Motor neuron (in vitro differentiated cells): ENCODE results near the gene TKTL1. TPM values are rescaled to one million over a fixed set of nuclear protein-coding genes. Genes with fewer than 3 reads are reported as not detected.
A peak's percentile ranks its signal among the peaks of the same experiment; 100 is the strongest.
"Not testable (repeated sequence)": the region's sequence is repeated elsewhere in the genome, so short reads cannot be mapped to it uniquely, and the experiment has no call there.

Source experiments
- ATAC-seq, 8 experiments: fragments of 200-7000 bp; cut with Tn5 transposase; replicated peaks in 6 of 8; 2 replicates each; pipeline ENCODE4 v1.8.0; 2021; ENCODE audit warnings: mild to moderate bottlenecking in 8 of 8, moderate library complexity in 8 of 8
- H3K27ac ChIP-seq, 2 donors: fragments of 250-450 bp; sonication (Bioruptor Pico); 2 replicates each; pipeline ENCODE4 v1.9.0; 2021; ENCODE audit warnings: antibody characterized with exemption in 2 of 2, mild to moderate bottlenecking in 2 of 2, moderate library complexity in 1 of 2
- H3K4me1 ChIP-seq, 2 donors: fragments of 250-450 bp; sonication (Bioruptor Pico); replicated peaks in 1 of 2; 2 replicates each; pipeline ENCODE4 v1.6.1; 2021; ENCODE audit warnings: antibody characterized with exemption in 2 of 2, mild to moderate bottlenecking in 2 of 2, moderate library complexity in 1 of 2
- H3K4me3 ChIP-seq, 5 donors: fragments of 250-450 bp; sonication (Bioruptor Pico); 2 replicates each; pipeline ENCODE4 v1.9.0; 2021; ENCODE audit warnings: antibody characterized with exemption in 5 of 5, mild to moderate bottlenecking in 5 of 5, moderate library complexity in 4 of 5
- WGBS, 10 experiments: fragments of 450-650 bp; shearing (Covaris generic); methylation state at CpG; one replicate each; pipeline ENCODE4 v1.0.0; 2022; 5-methylcytosine and 5-hydroxymethylcytosine counted together
- in situ Hi-C, 9 experiments: fragments of 400-800 bp; cut with MboI; loops; one replicate each; pipeline ENCODE4 v1.15.0; 2021; ENCODE audit warnings: low sequenced_read_pairs in 9 of 9, low pct_unique_long_range_greater_than_20kb in 2 of 9; ENCODE audit not compliant: unreplicated experiment in 9 of 9
- total RNA-seq, 8 experiments: library from RNA; unstranded; fragments of 300-600 nt; gene quantifications; 2 replicates each; pipeline versions ENCODE4 v1.2.3 to v1.2.4, GENCODE V29; 2022

Gene TKTL1
- total RNA-seq, 8 experiments from 2014 or later, result 1.2 to 13.5 (median 7.5) TPM; not detected in 3

GRCh38 chrX:154298312-154298711 lies 2.7 kb downstream of the TKTL1 start:
- in situ Hi-C loops, result no loop called here
- no peak for ATAC-seq
- Histone ChIP-seq H3K27ac (no peak overlapping the region), H3K4me3 (no peak overlapping the region), H3K4me1 (no peaks in the 10 kb centered on the region)
- 48 to 68% methylated on average over 2 to 7 of the region's 7 CpGs; no CpG with 5 or more reads in 8 of the 10 experiments for WGBS, 10 experiments

GRCh38 chrX:154300816-154301215 lies 5.2 kb downstream of the TKTL1 start:
- no peak overlapping the region for H3K4me3 ChIP-seq
- peaks cover 8 to 9% of the 10 kb centered on the region in 2 donors for H3K4me1 ChIP-seq
- 0 to 100% (median 80%) methylated on average over 1 to 5 of the region's 8 CpGs; no CpG with 5 or more reads in 5 of the 10 experiments for WGBS, 10 experiments
- in situ Hi-C loops, result no loop called here
- no peak overlapping the region for H3K27ac ChIP-seq
- ATAC-seq, result no peak

- 43 to 96% (median 73%) methylated on average over 1 to 7 of the region's 7 CpGs; no CpG with 5 or more reads in 4 of the 10 experiments for WGBS, 10 experiments
- H3K4me3 ChIP-seq, in situ Hi-C loops, ATAC-seq, H3K4me1 ChIP-seq, H3K27ac ChIP-seq: not testable (repeated sequence)
These were observed 7.4 kb downstream of the TKTL1 start for GRCh38 chrX:154302998-154303397.

- Histone ChIP-seq H3K27ac (no peak overlapping the region), H3K4me1 (peaks cover 8 to 9% of the 10 kb centered on the region in 2 donors), H3K4me3 (no peak overlapping the region)
- ATAC-seq, result no peak
- 27 to 83% (median 81%) methylated on average over 1 to 4 of the region's 8 CpGs; no CpG with 5 or more reads in 6 of the 10 experiments for WGBS, 10 experiments
- in situ Hi-C loops, result no loop called here
These were observed 7.9 kb downstream of the TKTL1 start for GRCh38 chrX:154303476-154303875.

GRCh38 chrX:154304846-154305245 lies 9.3 kb downstream of the TKTL1 start:
- Histone ChIP-seq H3K4me3 (no peak overlapping the region), H3K4me1 (peaks cover 8 to 9% of the 10 kb centered on the region in 2 donors), H3K27ac (peak overlapping the region in 1 of 2 donors; percentile 55)
- WGBS, 10 experiments, result 13 to 100% methylated on average over 1 to 3 of the region's 10 CpGs; no CpG with 5 or more reads in 8 of the 10 experiments
- ATAC-seq, result peak in 5 of 8 experiments; percentile 31 to 59 (median 43)
- in situ Hi-C loops, result no loop called here

- 39 to 67% (median 40%) methylated on average over 1 to 3 of the region's 11 CpGs; no CpG with 5 or more reads in 7 of the 10 experiments for WGBS, 10 experiments
- in situ Hi-C loops, result no loop called here
- ATAC-seq, result no peak
- Histone ChIP-seq H3K4me3 (no peak overlapping the region), H3K4me1 (peaks cover 8 to 9% of the 10 kb centered on the region in 2 donors), H3K27ac (no peak overlapping the region)
These were observed 10.1 kb downstream of the TKTL1 start for GRCh38 chrX:154305541-154306205.

- H3K4me3 ChIP-seq, result no peak overlapping the region
- no peak for ATAC-seq
- H3K4me1 ChIP-seq, result peaks cover 8 to 9% of the 10 kb centered on the region in 2 donors
- in situ Hi-C loops, result no loop called here
- WGBS, 10 experiments, result 75 to 93% (median 83%) methylated on average over 3 to 4 of the region's 6 CpGs; no CpG with 5 or more reads in 7 of the 10 experiments
- no peak overlapping the region for H3K27ac ChIP-seq
These were observed 11.6 kb downstream of the TKTL1 start for GRCh38 chrX:154307202-154307601.

- WGBS, 10 experiments, result 11 to 33% (median 30%) methylated on average over 1 to 3 of the region's 9 CpGs; no CpG with 5 or more reads in 7 of the 10 experiments
- peaks cover 8 to 16% of the 10 kb centered on the region in 2 donors for H3K4me1 ChIP-seq
- H3K27ac ChIP-seq, result no peak overlapping the region
- ATAC-seq, result peak in 3 of 8 experiments; percentile 27 to 66 (median 54)
- in situ Hi-C loops, result no loop called here
- no peak overlapping the region for H3K4me3 ChIP-seq
These were observed 12.7 kb downstream of the TKTL1 start for GRCh38 chrX:154308108-154308946.

- 40 to 100% (median 75%) methylated on average over 1 to 5 of the region's 16 CpGs; no CpG with 5 or more reads in 6 of the 10 experiments for WGBS, 10 experiments
- ATAC-seq, result no peak
- H3K4me1 ChIP-seq, result peaks cover 8 to 17% of the 10 kb centered on the region in 2 donors
- H3K27ac ChIP-seq, result no peak overlapping the region
- in situ Hi-C loops, result no loop called here
- H3K4me3 ChIP-seq, result no peak overlapping the region
These were observed 13.6 kb downstream of the TKTL1 start for GRCh38 chrX:154309041-154309775.

GRCh38 chrX:154310616-154311536 lies 15.3 kb downstream of the TKTL1 start:
- H3K27ac ChIP-seq, result no peak overlapping the region
- peak in 5 of 8 experiments; percentile 82 to 97 (median 86) for ATAC-seq
- peaks cover 0 to 8% of the 10 kb centered on the region in 2 donors for H3K4me1 ChIP-seq
- H3K4me3 ChIP-seq, result no peak overlapping the region
- in situ Hi-C loops, result no loop called here
- 43 to 90% (median 81%) methylated on average over 2 to 13 of the region's 19 CpGs; no CpG with 5 or more reads in 6 of the 10 experiments for WGBS, 10 experiments

GRCh38 chrX:154312116-154312515 lies 16.5 kb downstream of the TKTL1 start:
- in situ Hi-C loops, result no loop called here
- H3K27ac ChIP-seq, result no peak overlapping the region
- 73 to 100% (median 92%) methylated on average over 1 to 5 of the region's 7 CpGs; no CpG with 5 or more reads in 5 of the 10 experiments for WGBS, 10 experiments
- no peak overlapping the region for H3K4me3 ChIP-seq
- ATAC-seq, result no peak
- H3K4me1 ChIP-seq, result peaks cover 0 to 8% of the 10 kb centered on the region in 2 donors

GRCh38 chrX:154313147-154313546 lies 17.6 kb downstream of the TKTL1 start:
- Histone ChIP-seq H3K4me3 (no peak overlapping the region), H3K4me1 (peaks cover 0 to 8% of the 10 kb centered on the region in 2 donors), H3K27ac (no peak overlapping the region)
- in situ Hi-C loops, result no loop called here
- 39 to 100% (median 48%) methylated on average over 2 to 5 of the region's 5 CpGs; no CpG with 5 or more reads in 7 of the 10 experiments for WGBS, 10 experiments
- no peak for ATAC-seq
